Measurements from ENCODE around the gene SELENOM.

Gene SELENOM

DNA sequence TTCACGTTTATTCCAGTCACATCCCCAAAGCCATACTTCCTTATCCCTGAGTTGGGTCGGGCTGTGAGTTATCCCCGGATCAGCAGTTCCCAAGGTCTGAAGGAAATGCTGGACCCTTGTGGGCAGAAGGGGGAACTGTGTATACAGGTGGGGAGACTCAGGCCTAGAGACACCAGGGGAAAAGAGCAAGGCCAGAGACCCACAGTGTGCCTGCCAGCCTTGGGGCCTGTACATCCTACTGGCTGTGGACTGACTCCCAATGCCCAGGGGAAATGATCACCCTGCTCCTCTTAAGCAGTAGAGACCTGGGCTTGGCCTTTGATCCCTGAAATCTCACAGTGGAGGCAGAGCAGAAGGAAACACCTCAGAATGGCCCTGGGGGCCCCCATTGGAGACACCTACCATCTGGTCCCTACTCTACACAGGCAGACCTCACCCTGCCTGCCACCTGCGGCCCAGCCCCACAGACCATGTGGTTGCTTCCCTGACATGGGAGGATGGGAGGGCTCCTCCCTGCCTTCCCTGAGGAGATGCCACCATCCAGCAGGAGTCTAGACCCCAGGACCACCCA lies 1.3 kb downstream of the SELENOM start:
- TF ChIP-seq, protein P1, sequence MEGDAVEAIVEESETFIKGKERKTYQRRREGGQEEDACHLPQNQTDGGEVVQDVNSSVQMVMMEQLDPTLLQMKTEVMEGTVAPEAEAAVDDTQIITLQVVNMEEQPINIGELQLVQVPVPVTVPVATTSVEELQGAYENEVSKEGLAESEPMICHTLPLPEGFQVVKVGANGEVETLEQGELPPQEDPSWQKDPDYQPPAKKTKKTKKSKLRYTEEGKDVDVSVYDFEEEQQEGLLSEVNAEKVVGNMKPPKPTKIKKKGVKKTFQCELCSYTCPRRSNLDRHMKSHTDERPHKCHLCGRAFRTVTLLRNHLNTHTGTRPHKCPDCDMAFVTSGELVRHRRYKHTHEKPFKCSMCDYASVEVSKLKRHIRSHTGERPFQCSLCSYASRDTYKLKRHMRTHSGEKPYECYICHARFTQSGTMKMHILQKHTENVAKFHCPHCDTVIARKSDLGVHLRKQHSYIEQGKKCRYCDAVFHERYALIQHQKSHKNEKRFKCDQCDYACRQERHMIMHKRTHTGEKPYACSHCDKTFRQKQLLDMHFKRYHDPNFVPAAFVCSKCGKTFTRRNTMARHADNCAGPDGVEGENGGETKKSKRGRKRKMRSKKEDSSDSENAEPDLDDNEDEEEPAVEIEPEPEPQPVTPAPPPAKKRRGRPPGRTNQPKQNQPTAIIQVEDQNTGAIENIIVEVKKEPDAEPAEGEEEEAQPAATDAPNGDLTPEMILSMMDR (IDR thresholded peaks at IDR 0.05) = no peak
- Histone ChIP-seq H3K9me3 (no peaks in the 10 kb centered on the region), H3K27me3 (peaks cover 20% of the 10 kb centered on the region), H3K36me3 (peaks cover 2% of the 10 kb centered on the region), H3K4me1 (ENCODE audit: control insufficient read depth in 1 of 2, insufficient read depth in 1 of 2, low read depth in 1 of 2, low read length in 1 of 2) (peaks cover 10 to 12% of the 10 kb centered on the region in 2 experiments), H3K27ac (no peak overlapping the region), H3K4me3 (ENCODE audit: low read depth in 1 of 2, low read length in 1 of 2) (no peak overlapping the region)

- H3K36me3 ChIP-seq = peaks cover 9% of the 10 kb centered on the region
- no peaks in the 10 kb centered on the region for H3K9me3 ChIP-seq
- peaks cover 10 to 12% of the 10 kb centered on the region in 2 experiments for H3K4me1 ChIP-seq (ENCODE audit: control insufficient read depth in 1 of 2, insufficient read depth in 1 of 2, low read depth in 1 of 2, low read length in 1 of 2)
- no peak overlapping the region for H3K4me3 ChIP-seq (ENCODE audit: low read depth in 1 of 2, low read length in 1 of 2)
- peaks cover 20% of the 10 kb centered on the region for H3K27me3 ChIP-seq
- TF ChIP-seq, protein P1 (IDR thresholded peaks at IDR 0.05) = no peak
- H3K27ac ChIP-seq = no peak overlapping the region
Observed at GRCh38 chr22:31105282-31105929, 2.0 kb downstream of the SELENOM start.

GRCh38 chr22:31104869-31105268 lies 2.5 kb downstream of the SELENOM start:
- no peak overlapping the region for H3K27ac ChIP-seq
- H3K27me3 ChIP-seq = peaks cover 20% of the 10 kb centered on the region
- H3K9me3 ChIP-seq = no peaks in the 10 kb centered on the region
- TF ChIP-seq, protein P1 (IDR thresholded peaks at IDR 0.05) = no peak
- no peak overlapping the region for H3K4me3 ChIP-seq (ENCODE audit: low read depth in 1 of 2, low read length in 1 of 2)
- peaks cover 14% of the 10 kb centered on the region for H3K36me3 ChIP-seq
- peaks cover 10 to 12% of the 10 kb centered on the region in 2 experiments for H3K4me1 ChIP-seq (ENCODE audit: control insufficient read depth in 1 of 2, insufficient read depth in 1 of 2, low read depth in 1 of 2, low read length in 1 of 2)

GRCh38 chr22:31103899-31104694 lies 3.3 kb downstream of the SELENOM start:
- H3K27me3 ChIP-seq = peaks cover 15% of the 10 kb centered on the region
- H3K36me3 ChIP-seq = peaks cover 20% of the 10 kb centered on the region
- H3K9me3 ChIP-seq = no peaks in the 10 kb centered on the region
- TF ChIP-seq, protein P1 (IDR thresholded peaks at IDR 0.05) = no peak
- H3K4me1 ChIP-seq (ENCODE audit: control insufficient read depth in 1 of 2, insufficient read depth in 1 of 2, low read depth in 1 of 2, low read length in 1 of 2) = peaks cover 10 to 12% of the 10 kb centered on the region in 2 experiments
- H3K27ac ChIP-seq = no peak overlapping the region
- no peak overlapping the region for H3K4me3 ChIP-seq (ENCODE audit: low read depth in 1 of 2, low read length in 1 of 2)

DNA sequence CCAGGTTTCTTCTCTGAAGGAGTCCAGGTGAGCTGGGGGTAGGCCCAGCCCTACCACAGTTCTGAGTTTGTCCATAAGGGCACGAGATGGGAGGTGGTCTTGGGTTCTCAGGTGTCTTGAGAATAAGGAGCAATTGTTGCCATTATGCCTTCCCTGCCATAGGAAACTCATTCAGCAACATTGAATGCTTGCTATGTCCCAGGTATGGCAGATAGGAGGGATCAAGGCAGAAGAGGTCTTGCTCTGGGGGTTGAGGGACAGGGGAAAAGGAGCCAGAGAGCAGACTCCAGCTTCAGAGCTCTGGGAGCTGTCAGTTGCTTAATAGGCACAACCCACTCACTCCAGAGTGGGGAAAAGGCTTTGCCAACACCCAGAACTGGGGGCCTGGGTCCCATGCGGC lies 4.3 kb downstream of the SELENOM start:
- Histone ChIP-seq H3K36me3 (peaks cover 28% of the 10 kb centered on the region), H3K27me3 (peaks cover 15% of the 10 kb centered on the region), H3K9me3 (no peaks in the 10 kb centered on the region), H3K4me3 (ENCODE audit: low read depth in 1 of 2, low read length in 1 of 2) (no peak overlapping the region), H3K27ac (no peak overlapping the region), H3K4me1 (ENCODE audit: control insufficient read depth in 1 of 2, insufficient read depth in 1 of 2, low read depth in 1 of 2, low read length in 1 of 2) (peaks cover 8 to 10% of the 10 kb centered on the region in 2 experiments)
- TF ChIP-seq, protein P1 (IDR thresholded peaks at IDR 0.05) = no peak

Data from neutrophil (primary cell).